Measurements from ENCODE around the gene ELMO1.

ELMO1 gene

GRCh38 chr7:37256631-37257030, 192.0 kb downstream of the ELMO1 start:
- Histone ChIP-seq H3K79me2 (ENCODE audit: control insufficient read depth, low read length) (no peaks in the 10 kb centered on the region), H3K9me2 (replicated peaks; ENCODE audit: control insufficient read depth, low read length) (no peaks in the 10 kb centered on the region), H3F3A (ENCODE audit: control insufficient read depth, insufficient read depth) (no peaks in the 10 kb centered on the region), H3K9me3 (ENCODE audit: control insufficient read depth, insufficient read depth, low read length) (no peaks in the 10 kb centered on the region), H4K20me1 (ENCODE audit: control insufficient read depth, insufficient read depth, low read depth, low read length) (no peaks in the 10 kb centered on the region), H3K27me3 (ENCODE audit: control insufficient read depth, low read length) (no peaks in the 10 kb centered on the region), H3K4me3 (ENCODE audit: low read length) (no peak overlapping the region), H3K27ac (ENCODE audit: low read depth, low read length) (no peak overlapping the region), H3K4me2 (ENCODE audit: low read length) (no peak overlapping the region), H3K36me3 (ENCODE audit: control insufficient read depth, low read length) (peaks cover 25% of the 10 kb centered on the region; the same call in 1 of the 2 replicates), H3K4me1 (ENCODE audit: control insufficient read depth, low read length) (0 out of 2 replicates have a peak, but pooled peaks cover 3% of the 10 kb centered on the region)
- TF ChIP-seq CTCF (IDR thresholded peaks at IDR 0.05; ENCODE audit: low read depth, low read length, poor library complexity, severe bottlenecking): no peak

- Histone ChIP-seq H3K36me3 (ENCODE audit: control insufficient read depth, low read length) (peaks cover 25% of the 10 kb centered on the region; the same call in 1 of the 2 replicates), H3K4me1 (ENCODE audit: control insufficient read depth, low read length) (0 out of 2 replicates have a peak, but pooled peaks cover 3% of the 10 kb centered on the region), H3K4me2 (ENCODE audit: low read length) (no peak overlapping the region), H3K27ac (ENCODE audit: low read depth, low read length) (no peak overlapping the region), H3K9me3 (ENCODE audit: control insufficient read depth, insufficient read depth, low read length) (no peaks in the 10 kb centered on the region), H4K20me1 (ENCODE audit: control insufficient read depth, insufficient read depth, low read depth, low read length) (no peaks in the 10 kb centered on the region), H3K9me2 (replicated peaks; ENCODE audit: control insufficient read depth, low read length) (no peaks in the 10 kb centered on the region), H3F3A (ENCODE audit: control insufficient read depth, insufficient read depth) (no peaks in the 10 kb centered on the region), H3K4me3 (ENCODE audit: low read length) (no peak overlapping the region), H3K27me3 (ENCODE audit: control insufficient read depth, low read length) (no peaks in the 10 kb centered on the region), H3K79me2 (ENCODE audit: control insufficient read depth, low read length) (no peaks in the 10 kb centered on the region)
- TF ChIP-seq EZH2phosphoT487 (IDR thresholded peaks at IDR 0.05; ENCODE audit: borderline replicate concordance, low read length): no peak
- TF ChIP-seq CTCF (IDR thresholded peaks at IDR 0.05; ENCODE audit: low read depth, low read length, poor library complexity, severe bottlenecking): no peak
Measured at GRCh38 chr7:37255327-37255944, 193.2 kb downstream of the ELMO1 start.

- no peak for TF ChIP-seq EZH2phosphoT487 (IDR thresholded peaks at IDR 0.05; ENCODE audit: borderline replicate concordance, low read length)
- no peak for TF ChIP-seq CTCF (IDR thresholded peaks at IDR 0.05; ENCODE audit: low read depth, low read length, poor library complexity, severe bottlenecking)
- H3K27ac ChIP-seq (ENCODE audit: low read depth, low read length): no peak overlapping the region
- no peaks in the 10 kb centered on the region for H3K27me3 ChIP-seq (ENCODE audit: control insufficient read depth, low read length)
- peaks cover 19% of the 10 kb centered on the region; the same call in 1 of the 2 replicates for H3K36me3 ChIP-seq (ENCODE audit: control insufficient read depth, low read length)
- H3K4me1 ChIP-seq (ENCODE audit: control insufficient read depth, low read length): no peaks in the 10 kb centered on the region
- H3F3A ChIP-seq (ENCODE audit: control insufficient read depth, insufficient read depth): no peaks in the 10 kb centered on the region
- no peaks in the 10 kb centered on the region for H3K79me2 ChIP-seq (ENCODE audit: control insufficient read depth, low read length)
- no peaks in the 10 kb centered on the region for H3K9me3 ChIP-seq (ENCODE audit: control insufficient read depth, insufficient read depth, low read length)
- H3K9me2 ChIP-seq (replicated peaks; ENCODE audit: control insufficient read depth, low read length): no peaks in the 10 kb centered on the region
- H4K20me1 ChIP-seq (ENCODE audit: control insufficient read depth, insufficient read depth, low read depth, low read length): no peaks in the 10 kb centered on the region; the same call in 1 of the 2 replicates
- H3K4me2 ChIP-seq (ENCODE audit: low read length): no peak overlapping the region
- no peak overlapping the region for H3K4me3 ChIP-seq (ENCODE audit: low read length)
Measured at GRCh38 chr7:37251222-37251621, 197.4 kb downstream of the ELMO1 start.
